K562 (cell line): ENCODE measurements around the gene C6orf62. TPM values are rescaled to one million over a fixed set of nuclear protein-coding genes. Genes with fewer than 3 reads are reported as not detected.
"Not testable (repeated sequence)": the region's sequence is repeated elsewhere in the genome, so short reads cannot be mapped to it uniquely, and the experiment has no call there.

Source experiments
- ARID1B ChIP-seq: fragments of 450-650 bp; IDR thresholded peaks from 2 replicates; pipeline ENCODE4 v1.6.1; 2016; ENCODE audit warnings: antibody characterized with exemption, mild to moderate bottlenecking, inconsistent platforms
- ATF1 ChIP-seq, 2 experiments: fragments of 450-650 bp in 1 of 2; IDR thresholded peaks; 2 replicates each; pipeline ENCODE4 v1.6.1; 2016; ENCODE audit warnings: missing compliant biosample characterization in 1 of 2, missing genetic modification characterization in 1 of 2
- EP400 ChIP-seq: fragments of 450-650 bp; IDR thresholded peaks from 2 replicates; pipeline ENCODE4 v1.6.1; 2017; ENCODE audit warnings: antibody characterized with exemption, mild to moderate bottlenecking, moderate library complexity
- HDAC1 ChIP-seq, 2 experiments: fragments of 450-650 bp; IDR thresholded peaks; 2 replicates each; pipeline ENCODE4 v1.6.1; 2016 to 2017; ENCODE audit warnings: inconsistent platforms in 1 of 2, mild to moderate bottlenecking in 1 of 2, moderate library complexity in 1 of 2
- KAT7 ChIP-seq: sonication (generic); formaldehyde crosslinking; IDR thresholded peaks from 2 replicates; pipeline ENCODE4 v1.8.0; 2022; ENCODE audit warnings: missing genetic modification reagents, mild to moderate bottlenecking, borderline replicate concordance
- POLR2G ChIP-seq: fragments of 200-400 bp; formaldehyde crosslinking; IDR thresholded peaks from 2 replicates; pipeline ENCODE4 v1.6.1; 2017; ENCODE audit warnings: low read depth, mild to moderate bottlenecking, antibody characterized with exemption, low read length, moderate library complexity
- SMAD4 ChIP-seq: fragments of 250-450 bp; sonication (Bioruptor Pico); conservative IDR thresholded peaks from 2 replicates; pipeline ENCODE4 v1.8.0; 2021; ENCODE audit warnings: inconsistent platforms, mild to moderate bottlenecking, moderate library complexity
- TAF9B ChIP-seq: fragments of 450-650 bp; IDR thresholded peaks from 2 replicates; pipeline ENCODE4 v1.6.1; 2018; ENCODE audit warnings: mild to moderate bottlenecking; ENCODE audit not compliant: partially characterized antibody
- TAL1 ChIP-seq: fragments of 450-650 bp; IDR thresholded peaks from 2 replicates; pipeline ENCODE4 v1.6.1; 2016; ENCODE audit warnings: mild to moderate bottlenecking
- VEZF1 ChIP-seq: fragments of 200-800 bp; sonication (Bioruptor generic); IDR thresholded peaks from 2 replicates; pipeline ENCODE4 v1.6.1; 2017; ENCODE audit warnings: missing genetic modification characterization, missing compliant biosample characterization
- ZKSCAN8 ChIP-seq: fragments of 200-800 bp; sonication (Bioruptor generic); IDR thresholded peaks from 2 replicates; pipeline ENCODE4 v1.6.1; 2016; ENCODE audit warnings: missing genetic modification characterization, missing compliant biosample characterization
- ZNF324 ChIP-seq: fragments of 250-450 bp; sonication (Bioruptor Pico); IDR thresholded peaks from 2 replicates; pipeline ENCODE4 v1.4.0; 2020; ENCODE audit warnings: mild to moderate bottlenecking
- ZNF589 ChIP-seq: fragments of 200-800 bp; sonication (Bioruptor generic); IDR thresholded peaks from 2 replicates; pipeline ENCODE4 v1.6.1; 2016; ENCODE audit warnings: low read depth, missing genetic modification characterization, missing compliant biosample characterization
- ZNF644 ChIP-seq: fragments of 200-800 bp; sonication (Bioruptor generic); IDR thresholded peaks from 2 replicates; pipeline ENCODE4 v1.6.1; 2016; ENCODE audit warnings: low read depth, missing genetic modification characterization, missing compliant biosample characterization
- ZNF766 ChIP-seq: fragments of 200-800 bp; sonication (Bioruptor generic); conservative IDR thresholded peaks from 2 replicates; pipeline ENCODE4 v1.6.1; 2016; ENCODE audit warnings: missing genetic modification characterization, missing compliant biosample characterization
- polyA plus RNA-seq, 8 experiments: library from polyadenylated mRNA; depleted of rRNA in 4 of 8; stranded (reverse) in 5 of 8; unstranded in 3 of 8; fragments of >200 nt; fragmentation: Nextera tagmentation in 2 of 8; fragmentation: Illumina TruSeq in 1 of 8; extraction: Ambion mirVana in 2 of 8; extraction: Trizol in 1 of 8; gene quantifications; 2 replicates each; pipeline versions ENCODE4 v1.2.1 to v1.2.3, GENCODE V29; 2011 to 2014; ENCODE audit warnings: inconsistent platforms in 1 of 8, missing spikeins in 1 of 8
- total RNA-seq, 7 experiments: library from RNA; depleted of rRNA in 6 of 7; stranded (reverse); fragments of >200 nt in 6 of 7; fragmentation: Illumina TruSeq in 2 of 7; extraction: Trizol in 2 of 7; gene quantifications; 2 replicates each; pipeline versions ENCODE4 v1.2.1 to v1.2.3, GENCODE V29; 2011 to 2021; ENCODE audit warnings: low replicate concordance in 1 of 7
- TF ChIP-seq, protein P1 (sequence below): sonication (generic); formaldehyde crosslinking; IDR thresholded peaks from 2 replicates; pipeline ENCODE4 v1.8.0; 2023; ENCODE audit warnings: mild to moderate bottlenecking, missing genetic modification reagents
- TF ChIP-seq, protein P2 (sequence below): fragments of 450-650 bp; formaldehyde crosslinking; IDR thresholded peaks from 2 replicates; pipeline ENCODE4 v1.4.0; 2022; ENCODE audit warnings: missing genetic modification characterization
- TF ChIP-seq, protein P3 (sequence below): fragments of 450-650 bp; conservative IDR thresholded peaks from 2 replicates; pipeline ENCODE4 v1.6.1; 2016; ENCODE audit warnings: missing genetic modification characterization, low read depth, mild to moderate bottlenecking, missing compliant biosample characterization, moderate library complexity

C6orf62 gene
- total and polyA plus RNA-seq, 9 of the 15 experiments (the other 6 are each of a cell fraction or from before 2014, with no cell fraction given) = 48.5 to 579 (median 111) TPM

- TF ChIP-seq, protein P1, sequence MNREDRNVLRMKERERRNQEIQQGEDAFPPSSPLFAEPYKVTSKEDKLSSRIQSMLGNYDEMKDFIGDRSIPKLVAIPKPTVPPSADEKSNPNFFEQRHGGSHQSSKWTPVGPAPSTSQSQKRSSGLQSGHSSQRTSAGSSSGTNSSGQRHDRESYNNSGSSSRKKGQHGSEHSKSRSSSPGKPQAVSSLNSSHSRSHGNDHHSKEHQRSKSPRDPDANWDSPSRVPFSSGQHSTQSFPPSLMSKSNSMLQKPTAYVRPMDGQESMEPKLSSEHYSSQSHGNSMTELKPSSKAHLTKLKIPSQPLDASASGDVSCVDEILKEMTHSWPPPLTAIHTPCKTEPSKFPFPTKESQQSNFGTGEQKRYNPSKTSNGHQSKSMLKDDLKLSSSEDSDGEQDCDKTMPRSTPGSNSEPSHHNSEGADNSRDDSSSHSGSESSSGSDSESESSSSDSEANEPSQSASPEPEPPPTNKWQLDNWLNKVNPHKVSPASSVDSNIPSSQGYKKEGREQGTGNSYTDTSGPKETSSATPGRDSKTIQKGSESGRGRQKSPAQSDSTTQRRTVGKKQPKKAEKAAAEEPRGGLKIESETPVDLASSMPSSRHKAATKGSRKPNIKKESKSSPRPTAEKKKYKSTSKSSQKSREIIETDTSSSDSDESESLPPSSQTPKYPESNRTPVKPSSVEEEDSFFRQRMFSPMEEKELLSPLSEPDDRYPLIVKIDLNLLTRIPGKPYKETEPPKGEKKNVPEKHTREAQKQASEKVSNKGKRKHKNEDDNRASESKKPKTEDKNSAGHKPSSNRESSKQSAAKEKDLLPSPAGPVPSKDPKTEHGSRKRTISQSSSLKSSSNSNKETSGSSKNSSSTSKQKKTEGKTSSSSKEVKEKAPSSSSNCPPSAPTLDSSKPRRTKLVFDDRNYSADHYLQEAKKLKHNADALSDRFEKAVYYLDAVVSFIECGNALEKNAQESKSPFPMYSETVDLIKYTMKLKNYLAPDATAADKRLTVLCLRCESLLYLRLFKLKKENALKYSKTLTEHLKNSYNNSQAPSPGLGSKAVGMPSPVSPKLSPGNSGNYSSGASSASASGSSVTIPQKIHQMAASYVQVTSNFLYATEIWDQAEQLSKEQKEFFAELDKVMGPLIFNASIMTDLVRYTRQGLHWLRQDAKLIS (CRISPR knock-in tag) = 0 out of 2 replicates have a peak, but pooled peaks have one; percentile 72
- TF ChIP-seq ZNF644 (tag) = peak; percentile 94
- peak; percentile 17; the same call in 1 of the 2 replicates for TF ChIP-seq ARID1B
- peak; percentile 70; the same call in 1 of the 2 replicates for TF ChIP-seq VEZF1 (CRISPR knock-in tag)
- peak; percentile 64 for TF ChIP-seq TAF9B
- TF ChIP-seq HDAC1 (IDR thresholded peaks at IDR 0.05) = peak in 1 of 2 experiments; percentile 62; a peak in 2 of 4 replicates
- TF ChIP-seq ATF1 (CRISPR knock-in tag; IDR thresholded peaks at IDR 0.05) = not testable (repeated sequence)
- peak; percentile 92 for TF ChIP-seq ATF1 (tag; IDR thresholded peaks at IDR 0.05)
- 0 out of 2 replicates have a peak, but pooled peaks have one; percentile 32 for TF ChIP-seq ZNF324 (CRISPR knock-in tag)
- TF ChIP-seq, protein P2, sequence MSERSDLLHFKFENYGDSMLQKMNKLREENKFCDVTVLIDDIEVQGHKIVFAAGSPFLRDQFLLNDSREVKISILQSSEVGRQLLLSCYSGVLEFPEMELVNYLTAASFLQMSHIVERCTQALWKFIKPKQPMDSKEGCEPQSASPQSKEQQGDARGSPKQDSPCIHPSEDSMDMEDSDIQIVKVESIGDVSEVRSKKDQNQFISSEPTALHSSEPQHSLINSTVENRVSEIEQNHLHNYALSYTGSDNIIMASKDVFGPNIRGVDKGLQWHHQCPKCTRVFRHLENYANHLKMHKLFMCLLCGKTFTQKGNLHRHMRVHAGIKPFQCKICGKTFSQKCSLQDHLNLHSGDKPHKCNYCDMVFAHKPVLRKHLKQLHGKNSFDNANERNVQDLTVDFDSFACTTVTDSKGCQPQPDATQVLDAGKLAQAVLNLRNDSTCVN (CRISPR knock-in tag) = 0 out of 2 replicates have a peak, but pooled peaks have one; percentile 65
- TF ChIP-seq POLR2G = peak; percentile 64
- peak; percentile 75 for TF ChIP-seq ZKSCAN8
- TF ChIP-seq KAT7 = peak; percentile 51; the same call in 1 of the 2 replicates
- peak; percentile 97 for TF ChIP-seq ZNF589
- peak; percentile 44; the same call in 1 of the 2 replicates for TF ChIP-seq ZNF766 (CRISPR knock-in tag)
- peak; percentile 30; the same call in 1 of the 2 replicates for TF ChIP-seq SMAD4
- TF ChIP-seq, protein P3, sequence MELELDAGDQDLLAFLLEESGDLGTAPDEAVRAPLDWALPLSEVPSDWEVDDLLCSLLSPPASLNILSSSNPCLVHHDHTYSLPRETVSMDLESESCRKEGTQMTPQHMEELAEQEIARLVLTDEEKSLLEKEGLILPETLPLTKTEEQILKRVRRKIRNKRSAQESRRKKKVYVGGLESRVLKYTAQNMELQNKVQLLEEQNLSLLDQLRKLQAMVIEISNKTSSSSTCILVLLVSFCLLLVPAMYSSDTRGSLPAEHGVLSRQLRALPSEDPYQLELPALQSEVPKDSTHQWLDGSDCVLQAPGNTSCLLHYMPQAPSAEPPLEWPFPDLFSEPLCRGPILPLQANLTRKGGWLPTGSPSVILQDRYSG (tag) = peak; percentile 78; the same call in 1 of the 2 replicates
- 0 out of 2 replicates have a peak, but pooled peaks have one; percentile 58 for TF ChIP-seq EP400
- TF ChIP-seq TAL1 = 0 out of 2 replicates have a peak, but pooled peaks have one; percentile 2
Observed at GRCh38 chr6:24668066-24668996, 50.6 kb downstream of the C6orf62 start (continued).
